ENCODE results near the gene TMEM132A.

DNA sequence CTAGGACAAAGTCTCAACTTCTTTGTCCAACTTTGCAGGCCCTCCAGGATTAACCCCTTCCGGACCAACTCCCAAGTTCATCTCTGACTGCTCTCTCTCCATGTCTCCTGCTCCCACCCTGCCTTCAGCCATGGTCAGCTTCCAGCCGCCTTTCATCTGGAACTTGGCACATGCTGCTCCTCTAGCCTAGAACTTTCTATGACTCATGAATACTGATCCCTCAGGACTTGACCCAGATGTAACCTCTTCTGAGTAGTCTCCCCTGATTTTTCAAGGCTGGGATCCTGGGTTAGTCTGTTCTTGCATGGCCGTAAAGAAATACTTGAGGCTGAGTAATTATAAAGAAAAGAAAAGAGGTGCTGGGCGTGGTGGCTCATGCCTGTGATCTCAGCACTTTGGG lies 32.9 kb downstream of the TMEM132A start:
- TF ChIP-seq POLR2A (IDR thresholded peaks at IDR 0.05) = no peak
- TF ChIP-seq, protein P1, sequence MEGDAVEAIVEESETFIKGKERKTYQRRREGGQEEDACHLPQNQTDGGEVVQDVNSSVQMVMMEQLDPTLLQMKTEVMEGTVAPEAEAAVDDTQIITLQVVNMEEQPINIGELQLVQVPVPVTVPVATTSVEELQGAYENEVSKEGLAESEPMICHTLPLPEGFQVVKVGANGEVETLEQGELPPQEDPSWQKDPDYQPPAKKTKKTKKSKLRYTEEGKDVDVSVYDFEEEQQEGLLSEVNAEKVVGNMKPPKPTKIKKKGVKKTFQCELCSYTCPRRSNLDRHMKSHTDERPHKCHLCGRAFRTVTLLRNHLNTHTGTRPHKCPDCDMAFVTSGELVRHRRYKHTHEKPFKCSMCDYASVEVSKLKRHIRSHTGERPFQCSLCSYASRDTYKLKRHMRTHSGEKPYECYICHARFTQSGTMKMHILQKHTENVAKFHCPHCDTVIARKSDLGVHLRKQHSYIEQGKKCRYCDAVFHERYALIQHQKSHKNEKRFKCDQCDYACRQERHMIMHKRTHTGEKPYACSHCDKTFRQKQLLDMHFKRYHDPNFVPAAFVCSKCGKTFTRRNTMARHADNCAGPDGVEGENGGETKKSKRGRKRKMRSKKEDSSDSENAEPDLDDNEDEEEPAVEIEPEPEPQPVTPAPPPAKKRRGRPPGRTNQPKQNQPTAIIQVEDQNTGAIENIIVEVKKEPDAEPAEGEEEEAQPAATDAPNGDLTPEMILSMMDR (IDR thresholded peaks at IDR 0.05) = no peak
